MCF 10A (cell line): ENCODE data around the gene LYPD6. TPM values are rescaled to one million over a fixed set of nuclear protein-coding genes. Genes with fewer than 3 reads are reported as not detected.

Source experiments
- BruUV-seq: library from RNA; stranded (reverse); fragments of 400-500 nt; replicated peaks from 2 replicates; lab custom pipeline; 2021; lab: Mats Ljungman, UMichigan
- CTCF ChIA-PET: fragments of 300-600 bp; sonication (Branson Sonifier 250); formaldehyde crosslinking; extraction: SDS; loops from one replicate; lab custom pipeline; 2021; ENCODE audit warnings: antibody characterized with exemption, inconsistent platforms; lab: Yijun Ruan, JAX
- POLR2A ChIA-PET: fragments of 300-600, 350-650 bp; sonication (Branson Sonifier 250); formaldehyde crosslinking; extraction: SDS; loops from one replicate; lab custom pipeline; 2020; ENCODE audit warnings: antibody characterized with exemption, inconsistent platforms; lab: Yijun Ruan, JAX
- DNase-seq: peaks from one replicate; pipeline ENCODE4 v3.0.0-alpha.2; 2018; ENCODE audit not compliant: unreplicated experiment
- H3K27ac Mint-ChIP-seq: one replicate; pipeline ENCODE4 v1.8.0; 2022; ENCODE audit warnings: mild to moderate bottlenecking, low read depth, mixed read lengths; ENCODE audit not compliant: unreplicated experiment
- H3K27me3 Mint-ChIP-seq: one replicate; pipeline ENCODE4 v1.8.0; 2022; ENCODE audit warnings: mixed read lengths; ENCODE audit not compliant: insufficient read depth, unreplicated experiment
- H3K36me3 Mint-ChIP-seq: one replicate; pipeline ENCODE4 v1.8.0; 2022; ENCODE audit warnings: mild to moderate bottlenecking, moderate library complexity, mixed read lengths; ENCODE audit not compliant: insufficient read depth, unreplicated experiment
- H3K4me1 Mint-ChIP-seq: one replicate; pipeline ENCODE4 v1.8.0; 2022; ENCODE audit warnings: mixed read lengths; ENCODE audit not compliant: insufficient read depth, unreplicated experiment
- H3K4me3 Mint-ChIP-seq: one replicate; pipeline ENCODE4 v1.8.0; 2022; ENCODE audit warnings: mild to moderate bottlenecking, moderate library complexity, mixed read lengths; ENCODE audit not compliant: unreplicated experiment
- H3K9me3 Mint-ChIP-seq: one replicate; pipeline ENCODE4 v1.8.0; 2022; ENCODE audit warnings: mixed read lengths; ENCODE audit not compliant: unreplicated experiment
- CTCF ChIP-seq: fragments of 200-600 bp; IDR thresholded peaks from one replicate; pipeline ENCODE4 v1.8.0; 2022; ENCODE audit warnings: antibody characterized with exemption, mild to moderate bottlenecking; ENCODE audit not compliant: unreplicated experiment
- intact Hi-C: fragments of 100-400 bp; cut with micrococcal nuclease; formaldehyde crosslinking; loops from 2 replicates; pipeline ENCODE4 v1.14.1; 2022
- total RNA-seq: library from RNA; stranded (reverse); gene quantifications from 2 replicates; pipeline ENCODE4 v1.2.3, GENCODE V29; 2022

LYPD6 gene
- total RNA-seq, 1 experiment from 2014 or later: 3.2 TPM

- Mint-ChIP-seq H3K36me3 (no peaks in the 10 kb centered on the region), H3K4me3 (no peak overlapping the region), H3K27me3 (no peaks in the 10 kb centered on the region), H3K27ac (no peak overlapping the region), H3K9me3 (no peaks in the 10 kb centered on the region), H3K4me1 (no peaks in the 10 kb centered on the region)
- ChIA-PET POLR2A (no interaction called here), CTCF (interaction anchor here (0.6 to 0.8 kb wide), 2 partner anchors 414 to 1378 kb away, joined by 3 to 4 read pairs; no protein-coding TSS in a partner anchor)
- TF ChIP-seq CTCF: no peak
- intact Hi-C loops: no loop called here
- no peak for DNase-seq
- BruUV-seq: no TSS peak
Observed at GRCh38 chr2:149430743-149431736, 100.7 kb downstream of the LYPD6 start.

- ChIA-PET POLR2A (no interaction called here), CTCF (no interaction called here)
- DNase-seq: no peak
- TF ChIP-seq CTCF: no peak
- intact Hi-C loops: no loop called here
- Mint-ChIP-seq H3K27ac (no peak overlapping the region), H3K4me1 (no peaks in the 10 kb centered on the region), H3K36me3 (no peaks in the 10 kb centered on the region), H3K27me3 (no peaks in the 10 kb centered on the region), H3K9me3 (no peaks in the 10 kb centered on the region), H3K4me3 (no peak overlapping the region)
- no TSS peak for BruUV-seq
Observed at GRCh38 chr2:149438330-149438960, 108.1 kb downstream of the LYPD6 start.

- no peaks in the 10 kb centered on the region for H3K4me1 Mint-ChIP-seq
- POLR2A ChIA-PET: no interaction called here
- H3K36me3 Mint-ChIP-seq: no peaks in the 10 kb centered on the region
- no peak overlapping the region for H3K27ac Mint-ChIP-seq
- no peak overlapping the region for H3K4me3 Mint-ChIP-seq
- H3K9me3 Mint-ChIP-seq: no peaks in the 10 kb centered on the region
- intact Hi-C loops: no loop called here
- CTCF ChIA-PET: no interaction called here
- no TSS peak for BruUV-seq
- H3K27me3 Mint-ChIP-seq: no peaks in the 10 kb centered on the region
- no peak for TF ChIP-seq CTCF
- DNase-seq: no peak
Observed at GRCh38 chr2:149441255-149441654, 110.9 kb downstream of the LYPD6 start.

- H3K27ac Mint-ChIP-seq: no peak overlapping the region
- ChIA-PET POLR2A (no interaction called here), CTCF (no interaction called here)
- H3K4me3 Mint-ChIP-seq: no peak overlapping the region
- H3K27me3 Mint-ChIP-seq: no peaks in the 10 kb centered on the region
- H3K9me3 Mint-ChIP-seq: no peaks in the 10 kb centered on the region
- TF ChIP-seq CTCF: no peak
- no peaks in the 10 kb centered on the region for H3K36me3 Mint-ChIP-seq
- BruUV-seq: no TSS peak
- intact Hi-C loops: no loop called here
- no peak for DNase-seq
- H3K4me1 Mint-ChIP-seq: no peaks in the 10 kb centered on the region
Observed at GRCh38 chr2:149442346-149442745, 112.0 kb downstream of the LYPD6 start.
